HG02938 (cell line): ENCODE data around the gene HTRA3.

Experiments used
- ATAC-seq: cut with Tn5 transposase; IDR thresholded peaks from one replicate; pipeline ENCODE4 v1.9.1; 2021; ENCODE audit warnings: mild to moderate bottlenecking, moderate library complexity; ENCODE audit not compliant: unreplicated experiment

The HTRA3 gene

GRCh38 chr4:8269535-8270417 lies at the start of gene HTRA3:
TSS of gene HTRA3 (plus strand) at chr4:8269754. CDS start at chr4:8269969, 215 bp downstream.
- no peak for ATAC-seq

GRCh38 chr4:8220661-8221450 lies 48.7 kb upstream of the HTRA3 start:
- ATAC-seq, result no peak

- no peak for ATAC-seq
Measured at GRCh38 chr4:8221476-8221875, 48.1 kb upstream of the HTRA3 start.

- ATAC-seq, result no peak
Measured at GRCh38 chr4:8221985-8222384, 47.6 kb upstream of the HTRA3 start.

GRCh38 chr4:8222609-8223388 lies 46.8 kb upstream of the HTRA3 start:
- no peak for ATAC-seq

- ATAC-seq, result no peak
Measured at GRCh38 chr4:8224267-8224974, 45.1 kb upstream of the HTRA3 start.

GRCh38 chr4:8224975-8225625 lies 44.5 kb upstream of the HTRA3 start:
- ATAC-seq, result no peak

GRCh38 chr4:8225706-8226443 lies 43.7 kb upstream of the HTRA3 start:
- no peak for ATAC-seq

- ATAC-seq, result no peak
Measured at GRCh38 chr4:8227201-8227770, 42.3 kb upstream of the HTRA3 start.

- no peak for ATAC-seq
Measured at GRCh38 chr4:8227771-8228318, 41.7 kb upstream of the HTRA3 start.

GRCh38 chr4:8228319-8229250 lies 41.0 kb upstream of the HTRA3 start:
- ATAC-seq, result peak; percentile 61

- ATAC-seq, result no peak
Measured at GRCh38 chr4:8229331-8229975, 40.1 kb upstream of the HTRA3 start.

GRCh38 chr4:8230033-8230432 lies 39.5 kb upstream of the HTRA3 start:
- no peak for ATAC-seq

- no peak for ATAC-seq
Measured at GRCh38 chr4:8230891-8231290, 38.7 kb upstream of the HTRA3 start.

GRCh38 chr4:8231551-8232049 lies 38.0 kb upstream of the HTRA3 start:
- no peak for ATAC-seq

- no peak for ATAC-seq
Measured at GRCh38 chr4:8232748-8233147, 36.8 kb upstream of the HTRA3 start.
